Cardiac fibroblast (primary cell): Measurements from ENCODE around the gene CHSY1.

Source experiments
- DNase-seq, 2 donors: peaks; one replicate each; pipeline versions ENCODE4 v3.0.0 to v3.0.0-alpha.2; 2010; ENCODE audit warnings: low read depth in 2 of 2
- H3K4me3 ChIP-seq, 2 donors: replicated peaks in 1 of 2; 1 replicate in 1 of 2; 2 replicates in 1 of 2; pipeline ENCODE4 v1.5.1; 2011; ENCODE audit warnings: low read depth in 2 of 2, low read length in 2 of 2, mild to moderate bottlenecking in 2 of 2, moderate library complexity in 1 of 2
- CTCF ChIP-seq: IDR thresholded peaks from one replicate; pipeline ENCODE4 v1.5.1; 2011; ENCODE audit warnings: low read depth, mild to moderate bottlenecking, low read length, inconsistent platforms

The CHSY1 gene

DNA sequence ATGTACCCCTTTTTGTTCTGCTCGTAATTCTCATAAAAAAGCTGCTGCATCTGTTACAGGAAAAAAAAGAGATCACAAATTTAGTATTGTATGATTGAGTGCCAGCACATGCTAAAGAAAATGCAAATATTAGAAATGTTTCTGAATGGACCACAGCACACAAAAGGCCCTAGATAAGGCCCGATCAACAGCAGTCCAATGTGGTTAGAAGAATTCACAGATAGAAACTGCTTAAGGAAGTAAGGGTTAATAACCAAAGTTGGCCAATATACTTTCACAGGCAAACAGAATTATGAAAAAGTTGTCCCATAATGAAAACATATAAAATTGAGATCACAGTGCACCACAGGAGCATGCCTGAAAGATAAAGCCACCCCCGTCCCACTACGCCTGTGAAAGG lies 72.9 kb downstream of the CHSY1 start:
- DNase-seq = no peak
- no peak overlapping the region for H3K4me3 ChIP-seq
- no peak for TF ChIP-seq CTCF

DNA sequence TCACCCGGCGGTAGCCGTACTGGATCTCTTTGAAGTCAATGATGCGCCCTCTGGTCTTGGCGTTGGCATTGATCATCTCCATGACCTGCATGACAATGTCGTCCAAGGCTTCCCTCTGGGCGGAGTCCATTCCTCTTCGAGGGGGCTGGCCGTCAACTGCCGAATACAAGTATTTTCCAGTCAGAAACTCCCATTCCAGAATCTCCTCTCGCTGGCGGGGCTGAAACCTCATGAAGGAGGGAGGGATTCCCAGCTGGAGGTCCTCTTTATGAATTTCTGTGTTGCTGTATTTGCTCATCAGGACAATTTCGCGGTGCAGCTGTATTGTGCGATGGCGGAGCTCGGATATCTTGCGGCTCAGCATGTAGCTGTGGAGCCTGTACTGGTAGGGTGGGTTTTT lies 73.4 kb downstream of the CHSY1 start:
- H3K4me3 ChIP-seq = no peak overlapping the region
- no peak for TF ChIP-seq CTCF
- DNase-seq = no peak

GRCh38 chr15:101177866-101178265 lies 74.0 kb downstream of the CHSY1 start:
- H3K4me3 ChIP-seq = no peak overlapping the region
- DNase-seq = no peak
- TF ChIP-seq CTCF = no peak

DNA sequence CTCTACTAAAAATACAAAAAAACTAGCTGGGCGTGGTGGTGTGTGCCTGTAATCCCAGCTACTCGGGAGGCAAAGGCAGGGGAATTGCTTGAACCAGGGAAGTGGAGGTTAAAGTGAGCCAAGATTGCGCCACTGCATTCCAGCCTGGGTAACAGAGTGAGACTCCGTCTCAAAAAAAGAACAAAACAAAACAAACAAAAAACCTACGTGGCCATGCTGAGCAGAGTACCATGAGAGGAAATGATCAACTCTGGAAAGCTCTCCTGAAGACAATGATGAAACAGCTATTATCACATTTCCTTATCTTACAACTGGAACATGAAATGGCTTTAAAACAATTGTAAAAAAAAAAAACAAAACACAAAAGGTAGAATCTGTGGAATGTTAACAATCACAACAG lies 75.2 kb downstream of the CHSY1 start:
- H3K4me3 ChIP-seq = no peak overlapping the region
- peak; percentile 84 to 91 for DNase-seq
- TF ChIP-seq CTCF = no peak

GRCh38 chr15:101175401-101175800 lies 76.4 kb downstream of the CHSY1 start:
- no peak for TF ChIP-seq CTCF
- H3K4me3 ChIP-seq = no peak overlapping the region
- no peak for DNase-seq

GRCh38 chr15:101174152-101174920 lies 77.5 kb downstream of the CHSY1 start:
- no peak for TF ChIP-seq CTCF
- DNase-seq = no peak
- H3K4me3 ChIP-seq = no peak overlapping the region
